Colon (tissue), 2 donors: ENCODE data around the gene SNX25.
A peak's percentile ranks its signal among the peaks of the same experiment; 100 is the strongest.
"Not testable (repeated sequence)": the region's sequence is repeated elsewhere in the genome, so short reads cannot be mapped to it uniquely, and the experiment has no call there.

Experiments
- FAIRE-seq: peaks from 2 replicates; lab custom pipeline; 2012; peaks lifted over from hg19 to GRCh38; lab: Jason Lieb, UNC
- donor health status: control.
- donor health status: control.

SNX25 gene

DNA sequence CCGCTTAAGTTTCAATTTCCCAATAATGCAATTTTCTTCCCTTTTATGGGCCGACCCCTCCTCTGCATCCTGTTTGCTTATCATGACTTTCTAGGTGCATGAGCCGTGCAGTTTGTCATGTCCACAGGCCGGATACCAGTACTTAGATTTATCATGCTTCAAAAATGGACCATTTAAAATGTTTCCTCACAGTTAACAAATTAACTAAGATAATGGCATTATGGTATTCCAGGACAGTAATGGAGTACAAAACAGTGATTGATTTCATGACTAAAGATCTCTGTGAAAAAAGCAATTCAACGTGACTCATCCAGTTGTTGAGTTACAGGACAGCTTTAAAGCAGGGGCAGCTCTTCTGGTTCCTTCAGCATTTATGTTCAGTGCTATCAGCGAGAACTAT lies 23.0 kb downstream of the SNX25 start:
- no peak for FAIRE-seq

DNA sequence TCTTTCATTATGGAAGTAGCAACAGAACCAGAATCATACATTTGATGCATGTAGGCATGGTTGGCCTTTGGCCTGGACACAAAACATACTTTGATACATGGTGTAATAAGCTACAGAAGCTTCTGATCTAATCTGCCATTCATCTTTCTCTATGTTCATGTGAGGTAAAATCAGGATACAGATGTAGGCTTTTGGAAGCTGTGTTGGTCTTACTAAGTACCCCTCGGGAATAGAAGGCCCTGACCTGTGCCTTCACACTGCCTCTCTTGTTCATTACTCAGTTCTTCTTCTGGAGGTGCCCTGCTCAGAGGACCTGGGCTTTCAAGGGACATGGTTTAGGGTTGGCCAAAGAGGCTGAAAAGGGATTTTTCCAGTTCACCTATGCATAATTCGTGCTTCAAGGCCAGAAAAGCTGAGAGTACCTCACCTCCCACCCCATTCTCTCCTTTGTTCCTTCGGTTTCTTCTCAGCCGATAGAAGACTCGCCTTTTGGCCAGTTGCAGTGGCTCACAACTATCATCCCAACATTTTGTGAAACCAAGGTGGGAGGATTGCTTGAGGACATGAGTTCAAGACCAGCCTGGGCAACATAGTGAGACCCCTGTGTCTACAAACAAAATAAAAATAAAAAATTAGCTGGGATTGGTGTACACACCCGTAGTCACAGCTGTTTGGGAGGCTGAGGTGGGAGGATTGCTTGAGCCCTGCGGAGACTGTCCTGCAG lies 25.9 kb downstream of the SNX25 start:
- no peak for FAIRE-seq

DNA sequence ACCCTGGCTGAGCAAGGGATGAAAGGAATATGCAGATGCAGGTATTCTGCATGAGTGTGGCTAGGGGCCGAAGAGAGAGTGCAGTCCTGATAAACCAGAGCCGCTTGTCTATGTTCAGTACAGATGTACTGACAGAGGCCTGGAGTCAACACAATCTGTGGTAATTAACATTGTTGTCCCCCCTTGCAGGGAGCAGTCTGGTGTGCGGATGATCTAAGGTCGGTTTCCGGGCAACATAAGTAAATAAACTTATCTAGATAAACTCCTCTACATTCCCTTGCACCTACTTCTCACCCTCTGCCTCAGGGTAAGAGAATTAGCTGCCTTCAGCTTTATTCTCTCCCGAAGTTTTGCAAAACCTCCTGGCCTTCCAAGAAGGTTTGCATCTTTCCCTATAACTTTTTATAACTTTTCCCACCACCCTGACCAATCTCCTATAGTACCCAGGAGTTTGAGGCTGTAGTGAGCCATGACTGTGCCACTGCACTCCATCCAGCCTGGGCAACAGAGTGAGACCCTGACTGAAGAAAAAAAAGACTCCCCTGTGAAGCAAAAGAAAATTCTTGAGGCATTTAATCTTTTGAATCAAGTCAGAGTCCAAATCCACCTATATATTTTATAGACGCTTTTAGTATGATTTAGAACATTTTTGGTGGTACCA lies 26.6 kb downstream of the SNX25 start:
- FAIRE-seq = no peak

DNA sequence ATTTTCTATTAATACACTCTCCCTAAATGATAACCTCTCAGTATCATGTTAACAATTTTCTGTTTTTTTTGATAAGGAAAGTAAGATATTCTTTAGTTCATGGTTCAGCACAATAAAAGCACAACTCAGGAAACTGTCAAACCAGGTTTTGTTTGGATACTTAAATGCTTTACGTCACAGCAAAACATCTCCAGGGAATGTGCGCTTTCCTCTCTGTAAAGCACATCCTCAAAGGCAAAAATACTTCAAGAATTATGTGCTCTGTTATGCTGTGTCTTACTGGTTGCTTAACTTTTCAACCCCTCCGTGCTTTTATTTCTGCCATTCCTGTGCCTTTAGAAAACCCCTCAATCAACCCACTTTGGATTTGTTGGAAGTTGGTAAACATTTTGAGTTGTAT lies 27.8 kb downstream of the SNX25 start:
- FAIRE-seq = no peak

DNA sequence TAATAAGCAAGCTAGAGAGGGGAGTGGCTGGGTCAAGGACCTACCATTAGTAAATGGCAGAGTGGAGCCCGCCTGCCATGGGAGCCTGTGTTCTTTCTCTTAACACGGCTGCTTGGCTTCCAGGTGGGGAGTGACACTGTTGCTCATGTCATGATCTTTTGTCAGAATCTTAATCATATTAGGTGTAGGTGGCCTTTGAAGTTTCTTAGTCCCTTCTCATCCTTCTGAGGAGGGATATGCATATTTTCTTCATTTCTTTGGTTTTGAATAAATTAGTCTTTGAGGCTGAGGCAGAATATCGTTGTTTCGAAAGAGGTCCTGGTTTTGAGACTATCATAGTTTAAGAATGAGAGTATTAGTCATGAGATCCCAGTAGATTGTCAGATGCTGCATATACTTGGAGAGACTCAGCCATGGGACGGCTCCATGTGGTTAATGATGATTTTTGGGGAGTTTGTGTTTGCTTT lies 28.9 kb downstream of the SNX25 start:
- no peak for FAIRE-seq

DNA sequence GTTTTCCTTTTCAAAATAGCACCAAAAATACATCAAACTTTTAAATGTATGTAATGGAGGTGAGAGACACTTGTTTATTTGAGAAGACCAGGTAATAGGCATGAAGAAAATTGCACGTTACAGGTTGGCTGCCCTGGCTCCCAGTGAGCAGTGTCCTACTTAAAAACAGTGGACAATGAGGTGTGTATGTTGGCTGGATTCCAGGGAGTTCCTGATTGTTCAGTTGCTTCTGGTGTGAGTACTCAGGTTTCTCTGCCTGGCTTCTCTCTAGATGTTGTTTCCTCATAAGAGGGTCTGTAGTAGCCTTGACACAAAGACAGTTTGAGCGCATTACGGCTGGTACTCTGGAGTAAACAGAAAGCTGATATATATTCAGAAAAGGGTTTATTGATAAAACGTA lies 29.4 kb downstream of the SNX25 start:
- FAIRE-seq = no peak

DNA sequence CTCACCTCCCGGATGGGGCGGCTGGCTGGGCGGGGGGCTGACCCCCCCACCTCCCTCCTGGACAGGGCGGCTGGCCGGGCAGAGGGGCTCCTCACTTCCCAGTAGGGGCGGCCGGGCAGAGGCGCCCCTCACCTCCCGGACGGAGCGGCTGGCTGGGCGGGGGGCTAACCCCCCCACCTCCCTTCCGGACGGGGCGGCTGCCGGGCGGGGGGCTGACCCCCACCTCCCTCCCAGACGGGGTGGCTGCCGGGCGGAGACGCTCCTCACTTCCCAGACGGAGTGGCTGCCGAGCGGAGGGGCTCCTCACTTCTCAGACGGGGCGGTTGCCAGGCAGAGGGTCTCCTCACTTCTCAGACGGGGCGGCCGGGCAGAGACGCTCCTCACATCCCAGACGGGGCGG lies 31.1 kb downstream of the SNX25 start:
- not testable (repeated sequence) for FAIRE-seq

DNA sequence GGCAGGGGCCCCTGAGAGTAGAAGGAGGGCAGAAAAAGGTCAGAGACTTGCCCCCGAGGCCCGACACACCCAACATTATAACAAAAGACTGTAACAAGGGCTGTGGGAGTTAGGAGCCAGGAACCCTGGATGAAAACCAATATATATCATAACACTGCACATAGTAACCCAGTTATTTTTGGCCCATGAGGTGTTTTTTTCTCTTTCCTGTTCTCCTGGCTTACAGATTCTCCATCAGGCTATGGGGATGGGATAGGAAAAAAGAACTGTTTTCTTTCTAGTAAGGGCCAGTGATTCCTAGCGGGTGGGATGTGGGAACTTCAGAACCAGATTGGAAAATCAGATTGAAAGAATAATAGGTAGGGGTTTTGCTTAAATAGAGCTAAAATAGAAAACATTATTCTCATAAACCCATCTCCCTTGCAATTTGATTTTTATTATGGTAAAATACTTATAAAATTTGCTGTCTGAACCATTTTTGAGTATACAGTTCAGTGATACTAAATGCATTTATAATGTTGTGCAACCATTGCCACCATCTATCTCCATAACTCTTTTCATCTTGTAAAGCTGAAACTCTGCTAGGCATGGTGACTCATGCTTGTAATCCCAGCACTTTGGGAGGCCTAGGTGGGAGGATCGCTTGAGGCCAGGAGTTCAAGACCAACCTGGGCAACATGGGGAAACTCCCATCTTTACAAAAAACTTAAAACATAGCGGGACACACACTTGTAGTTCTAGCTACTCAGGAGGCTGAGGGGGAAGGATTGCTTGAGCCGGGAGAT lies 33.5 kb downstream of the SNX25 start:
- FAIRE-seq = no peak

DNA sequence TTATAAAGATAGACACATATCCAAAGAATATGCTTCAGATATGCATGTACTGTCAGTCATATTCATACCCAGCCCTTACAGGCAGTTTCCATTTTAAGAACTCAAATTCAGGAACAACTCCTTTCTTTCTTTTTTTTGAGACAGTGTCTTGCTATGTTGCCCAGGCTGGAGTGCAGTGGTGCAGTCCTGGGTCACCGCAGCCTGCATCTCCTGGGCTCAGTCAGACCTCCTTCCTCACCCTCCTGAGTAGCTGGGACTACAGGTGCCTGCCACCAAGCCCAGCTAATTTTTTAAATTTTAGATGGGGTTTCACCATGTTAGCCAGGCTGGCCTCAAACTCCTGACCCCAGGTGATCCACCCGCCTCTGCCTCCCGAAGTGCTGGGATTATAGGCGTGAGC lies 34.5 kb downstream of the SNX25 start:
- FAIRE-seq = no peak

DNA sequence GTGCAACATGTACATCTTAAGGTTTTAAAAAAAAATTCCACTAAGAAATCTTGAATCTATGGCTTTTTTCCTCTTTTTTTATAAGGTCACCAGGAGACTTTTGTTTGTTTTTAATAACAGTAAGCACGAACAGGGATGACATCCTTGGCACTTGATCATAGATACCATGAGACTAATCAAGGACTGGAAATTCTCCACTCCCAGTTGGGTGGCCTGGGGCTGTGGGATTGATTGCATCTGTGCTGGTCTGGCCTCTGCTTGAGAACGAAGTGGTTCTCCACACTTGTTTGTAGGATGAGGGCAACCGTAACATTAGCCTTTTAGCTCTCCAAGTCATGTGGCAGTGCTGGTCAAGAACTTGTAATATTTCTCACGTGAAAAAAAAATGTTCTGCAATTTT lies 35.4 kb downstream of the SNX25 start:
- no peak for FAIRE-seq

DNA sequence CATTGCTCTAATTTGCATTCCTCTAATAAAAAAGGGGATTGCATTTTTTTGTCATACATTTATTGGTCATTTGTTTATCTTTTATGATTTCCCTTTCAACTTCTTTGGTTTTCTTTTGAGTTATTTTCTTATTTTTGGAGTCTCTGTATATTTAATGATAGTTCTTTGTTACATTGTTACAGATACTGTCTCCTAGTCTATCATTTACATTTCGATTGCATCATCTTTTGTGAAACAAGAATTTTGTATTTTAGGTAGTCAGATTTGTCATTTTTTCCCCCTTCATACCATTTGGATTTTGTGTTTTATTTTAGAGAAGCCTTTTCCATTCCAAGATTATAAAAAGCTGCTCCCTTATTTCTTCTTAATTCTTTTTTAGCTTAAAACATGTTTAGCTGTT lies 37.1 kb downstream of the SNX25 start:
- no peak for FAIRE-seq

DNA sequence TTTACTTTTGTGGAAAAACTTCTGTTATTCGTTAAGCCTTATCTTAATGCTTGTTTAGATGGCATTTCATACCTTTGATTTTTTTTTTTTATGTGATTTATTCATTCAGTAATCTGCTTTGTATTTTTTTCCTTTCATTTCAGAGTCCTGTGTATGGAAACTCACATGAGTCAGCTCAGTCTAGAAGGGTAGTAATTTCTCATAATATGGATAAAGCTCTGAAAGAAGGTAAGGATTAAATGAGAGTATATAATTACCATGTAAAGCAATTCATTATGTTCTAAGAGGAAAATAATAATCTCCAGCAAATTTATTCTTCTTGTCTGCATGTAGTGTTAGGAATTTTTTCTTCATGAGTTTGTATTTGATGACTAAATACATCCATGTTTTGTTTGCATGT lies 37.8 kb downstream of the SNX25 start:
- no peak for FAIRE-seq

DNA sequence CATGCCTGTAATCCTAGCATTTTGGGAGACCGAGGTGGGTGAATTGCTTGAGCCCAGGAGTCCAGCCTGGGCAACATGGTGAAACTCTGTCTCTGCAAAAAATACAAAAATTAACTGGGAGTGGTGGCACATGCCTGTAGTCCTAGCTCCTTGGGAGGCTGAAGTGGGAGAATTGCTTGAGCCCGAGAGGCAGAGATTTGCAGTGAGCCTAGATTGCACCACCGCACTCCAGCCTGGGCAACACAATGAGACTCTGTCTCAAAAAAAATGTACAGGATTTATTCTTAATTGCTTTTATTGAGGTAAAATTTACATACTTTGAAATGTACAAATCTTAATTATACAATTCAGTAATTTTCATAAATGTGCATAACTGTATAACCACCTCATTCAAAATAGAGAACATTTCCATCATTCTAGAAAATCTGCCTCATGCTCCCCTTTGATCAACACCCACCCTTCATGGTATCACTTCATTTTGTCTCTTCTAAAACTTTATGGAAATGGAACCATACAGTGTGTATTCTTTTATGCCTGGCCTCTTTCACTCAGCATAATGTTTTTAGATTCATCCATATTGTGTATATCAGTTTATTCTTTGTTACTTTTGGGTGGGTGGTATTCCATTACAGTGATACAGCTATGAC lies 39.1 kb downstream of the SNX25 start:
- FAIRE-seq = no peak

DNA sequence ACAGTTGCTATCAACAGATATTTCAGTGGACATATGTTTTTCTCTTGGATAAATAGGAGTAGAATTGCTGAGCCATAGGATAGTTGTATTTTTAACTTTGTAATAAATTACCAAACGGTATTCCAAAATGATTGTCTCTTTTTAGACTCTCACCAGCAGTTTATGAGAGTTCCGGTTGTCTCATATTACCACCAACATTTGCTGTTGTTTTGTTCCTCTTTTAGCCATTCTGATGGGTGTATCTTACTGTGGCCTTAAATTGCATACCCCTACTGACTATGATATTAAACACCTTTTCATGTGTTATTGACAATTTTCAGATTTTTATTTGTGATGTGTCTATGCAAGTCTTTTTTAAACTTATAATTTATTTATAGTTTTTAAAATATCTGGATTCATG lies 39.7 kb downstream of the SNX25 start:
- FAIRE-seq = no peak

DNA sequence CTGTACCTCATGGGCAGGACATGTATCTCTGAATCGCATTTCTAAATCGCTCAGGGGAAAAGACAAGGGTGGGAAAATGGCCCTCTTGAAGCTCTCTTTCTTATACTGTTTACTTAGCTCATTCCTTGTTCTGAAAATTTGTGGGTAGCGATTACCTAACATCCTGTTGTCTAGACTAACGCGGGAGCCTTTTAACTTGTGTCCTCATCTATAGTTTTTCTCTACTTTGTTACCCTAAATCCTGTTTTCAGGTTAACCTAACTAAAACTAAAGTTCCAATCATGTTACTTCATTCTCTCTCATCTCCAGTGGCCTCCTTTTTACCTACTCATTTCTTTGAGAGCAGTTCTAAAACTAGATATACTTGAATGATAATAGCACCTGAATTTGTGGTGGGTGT lies 45.0 kb downstream of the SNX25 start:
- FAIRE-seq = no peak

DNA sequence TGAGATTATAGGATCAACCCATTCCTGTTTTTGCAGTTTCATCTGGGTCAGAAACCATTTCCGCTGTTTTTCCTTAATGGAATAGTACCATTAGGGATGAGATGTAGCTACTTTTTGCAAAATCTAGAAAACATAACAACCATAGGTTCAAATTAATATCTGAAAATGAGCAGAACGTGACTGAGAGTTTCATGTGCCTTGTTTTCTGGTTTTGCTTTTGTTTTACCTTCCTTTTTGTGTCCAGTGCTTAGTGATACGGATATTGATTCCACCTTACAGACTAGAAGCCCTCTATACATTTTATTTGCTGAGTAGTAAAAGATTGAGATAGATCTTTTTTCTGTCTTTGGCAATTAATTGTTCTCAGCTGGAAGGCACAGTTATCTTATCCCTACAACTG lies 46.5 kb downstream of the SNX25 start:
- FAIRE-seq = no peak

DNA sequence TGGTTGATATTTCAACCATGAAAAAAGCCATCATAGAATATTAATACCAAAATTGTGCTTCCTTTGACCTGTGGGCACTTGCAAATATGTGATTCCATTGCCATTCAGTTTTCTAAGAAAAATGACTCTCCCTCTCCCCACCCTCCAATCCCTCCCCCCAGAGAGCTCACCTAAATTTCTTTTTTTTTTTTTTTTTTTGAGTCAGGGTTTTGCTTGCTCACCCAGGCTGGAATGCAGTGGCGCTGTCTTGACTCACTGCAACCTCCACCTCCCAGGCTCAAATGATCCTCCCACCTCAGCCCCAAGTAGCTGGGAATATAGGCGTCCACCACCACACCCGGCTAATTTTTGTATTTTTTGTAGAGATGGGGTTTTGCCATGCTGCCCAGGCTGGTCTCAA lies 47.0 kb downstream of the SNX25 start:
- no peak for FAIRE-seq

DNA sequence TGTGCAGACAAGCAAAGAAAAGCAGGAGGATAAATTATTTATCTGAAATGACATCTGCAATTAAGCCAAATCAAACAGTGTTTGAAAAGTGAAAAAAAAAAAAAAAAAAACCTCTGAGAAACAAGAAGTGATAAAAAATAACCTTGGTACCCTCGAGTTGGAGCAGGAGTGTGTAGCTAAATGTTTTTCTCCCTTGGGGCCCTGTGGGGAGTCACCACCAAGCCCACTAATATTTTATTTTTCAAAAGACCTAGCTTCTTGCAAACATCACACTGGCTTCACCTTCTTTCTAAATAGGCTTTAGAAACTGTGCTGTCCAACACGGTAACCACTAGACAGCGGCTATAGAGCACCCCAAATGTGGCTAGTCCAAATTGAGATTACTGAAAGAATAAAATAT lies 47.7 kb downstream of the SNX25 start:
- no peak for FAIRE-seq

DNA sequence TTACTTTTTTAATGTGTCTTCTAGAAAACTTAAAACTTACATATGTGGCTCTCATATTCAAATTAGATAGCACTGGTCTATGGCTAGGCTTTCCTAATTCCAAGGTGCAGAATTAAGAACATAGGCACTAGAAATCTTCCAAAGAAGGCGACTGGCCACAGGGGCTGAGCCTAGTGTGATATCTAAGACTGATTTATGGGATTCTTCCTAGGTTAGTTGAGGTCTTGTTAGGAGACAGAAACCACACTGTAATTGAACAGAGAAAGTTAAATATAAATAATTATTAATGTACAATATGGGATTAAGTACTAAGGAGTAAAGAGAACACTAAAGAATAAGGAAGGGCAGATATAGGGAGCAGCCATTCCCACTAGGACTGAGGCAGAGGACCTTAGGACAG lies 48.3 kb downstream of the SNX25 start:
- FAIRE-seq = no peak

DNA sequence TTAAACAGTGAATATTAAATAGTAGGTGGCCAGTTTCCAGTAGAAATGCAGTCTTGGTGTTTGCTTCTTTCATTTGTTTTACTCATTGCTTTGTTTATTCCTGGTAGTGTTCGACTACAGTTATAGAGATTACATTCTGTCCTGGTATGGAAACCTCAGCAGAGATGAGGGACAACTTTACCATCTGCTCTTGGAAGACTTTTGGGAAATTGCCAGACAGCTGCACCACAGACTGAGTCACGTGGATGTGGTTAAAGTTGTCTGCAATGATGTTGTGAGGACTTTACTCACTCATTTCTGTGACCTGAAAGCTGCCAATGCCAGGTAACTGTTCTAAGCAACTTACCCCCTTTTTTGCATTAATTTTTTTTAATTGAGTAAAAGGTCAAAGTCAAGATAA lies 49.3 kb downstream of the SNX25 start:
- peak; percentile 36 for FAIRE-seq

DNA sequence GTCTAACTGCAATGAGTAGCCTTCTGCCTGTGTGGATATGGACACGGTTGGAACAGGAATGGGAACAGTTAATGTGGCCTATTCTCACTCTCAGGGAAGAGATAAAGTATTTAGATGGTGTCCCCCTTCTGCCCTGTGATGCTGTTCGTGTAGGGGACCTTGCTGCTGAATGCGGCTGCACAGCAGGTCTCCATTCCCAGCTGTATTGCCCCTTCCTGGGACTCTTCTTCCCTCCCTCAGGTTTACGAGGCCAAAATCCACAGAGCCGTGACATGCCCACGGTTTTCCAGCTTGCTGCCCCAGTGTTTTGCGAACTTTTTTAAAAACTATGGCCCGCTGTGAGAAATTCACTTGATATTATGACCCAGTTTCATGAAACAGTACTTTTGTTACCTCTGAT lies 50.3 kb downstream of the SNX25 start:
- FAIRE-seq = no peak

DNA sequence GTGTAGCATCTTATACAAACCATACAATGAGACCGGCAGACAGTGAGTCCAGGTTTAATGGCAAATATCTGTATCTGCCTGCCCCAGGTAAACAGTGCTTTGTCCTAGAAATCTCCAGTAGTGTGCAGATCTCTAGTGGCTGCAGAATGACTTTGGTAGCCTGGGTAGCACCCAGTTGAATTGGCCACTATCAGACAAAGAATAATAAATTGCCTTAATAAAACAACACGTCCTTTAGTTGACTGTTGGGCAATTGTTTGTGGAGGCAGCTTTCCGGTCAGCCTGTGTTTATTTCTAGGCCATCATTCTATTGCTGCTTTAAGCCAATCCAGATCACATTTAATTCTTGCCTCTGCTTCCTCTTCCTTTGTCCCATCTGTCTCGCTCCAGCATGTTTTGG lies 52.5 kb downstream of the SNX25 start:
- no peak for FAIRE-seq

DNA sequence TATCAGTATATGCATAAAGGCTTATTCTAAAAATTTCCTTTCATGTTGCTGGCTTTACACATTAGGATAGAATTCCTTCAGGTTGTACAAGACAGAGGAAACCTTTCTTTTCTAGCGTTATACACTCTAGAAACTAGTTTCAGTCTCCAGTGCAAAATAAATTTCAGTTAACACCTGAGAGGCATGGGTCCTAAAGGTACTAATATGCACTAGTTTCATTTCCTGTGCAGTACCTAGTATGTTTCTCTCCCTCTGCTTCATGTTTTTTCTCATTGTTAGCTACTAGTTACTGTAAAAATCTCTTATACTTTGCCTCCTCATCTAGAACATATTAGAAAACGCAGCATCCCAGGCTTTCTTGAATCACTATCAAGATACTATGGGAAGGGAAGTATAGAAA lies 54.0 kb downstream of the SNX25 start:
- no peak for FAIRE-seq
